LNCAP (cell line): Measurements from ENCODE around the gene TBC1D22B.

ENCODE experiments used
- TF ChIP-seq, protein P1 (sequence below): fragments of 450-650 bp; IDR thresholded peaks from 2 replicates; pipeline ENCODE4 v1.5.1; 2017; ENCODE audit warnings: mild to moderate bottlenecking

TBC1D22B gene

GRCh38 chr6:37309046-37309445 lies 51.5 kb downstream of the TBC1D22B start:
- TF ChIP-seq, protein P1, sequence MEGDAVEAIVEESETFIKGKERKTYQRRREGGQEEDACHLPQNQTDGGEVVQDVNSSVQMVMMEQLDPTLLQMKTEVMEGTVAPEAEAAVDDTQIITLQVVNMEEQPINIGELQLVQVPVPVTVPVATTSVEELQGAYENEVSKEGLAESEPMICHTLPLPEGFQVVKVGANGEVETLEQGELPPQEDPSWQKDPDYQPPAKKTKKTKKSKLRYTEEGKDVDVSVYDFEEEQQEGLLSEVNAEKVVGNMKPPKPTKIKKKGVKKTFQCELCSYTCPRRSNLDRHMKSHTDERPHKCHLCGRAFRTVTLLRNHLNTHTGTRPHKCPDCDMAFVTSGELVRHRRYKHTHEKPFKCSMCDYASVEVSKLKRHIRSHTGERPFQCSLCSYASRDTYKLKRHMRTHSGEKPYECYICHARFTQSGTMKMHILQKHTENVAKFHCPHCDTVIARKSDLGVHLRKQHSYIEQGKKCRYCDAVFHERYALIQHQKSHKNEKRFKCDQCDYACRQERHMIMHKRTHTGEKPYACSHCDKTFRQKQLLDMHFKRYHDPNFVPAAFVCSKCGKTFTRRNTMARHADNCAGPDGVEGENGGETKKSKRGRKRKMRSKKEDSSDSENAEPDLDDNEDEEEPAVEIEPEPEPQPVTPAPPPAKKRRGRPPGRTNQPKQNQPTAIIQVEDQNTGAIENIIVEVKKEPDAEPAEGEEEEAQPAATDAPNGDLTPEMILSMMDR = no peak

DNA sequence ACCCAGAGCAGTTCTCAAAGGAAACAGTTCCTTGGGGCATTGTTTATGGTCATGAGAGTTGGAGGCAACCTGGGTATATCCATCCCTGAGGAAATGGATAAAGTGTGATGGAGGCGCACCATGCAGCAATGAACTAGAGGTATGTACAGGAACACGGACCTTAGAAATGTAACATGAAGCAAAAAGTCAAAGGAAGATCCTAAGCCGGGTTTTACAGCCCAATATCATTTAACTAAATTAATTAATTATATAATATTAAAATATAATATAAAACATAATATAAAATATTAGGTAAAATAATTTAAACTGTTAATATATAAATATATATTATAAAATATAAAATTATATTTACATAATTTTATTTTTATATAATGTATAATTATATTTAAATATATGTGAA lies 52.1 kb downstream of the TBC1D22B start:
- TF ChIP-seq, protein P1 = no peak

DNA sequence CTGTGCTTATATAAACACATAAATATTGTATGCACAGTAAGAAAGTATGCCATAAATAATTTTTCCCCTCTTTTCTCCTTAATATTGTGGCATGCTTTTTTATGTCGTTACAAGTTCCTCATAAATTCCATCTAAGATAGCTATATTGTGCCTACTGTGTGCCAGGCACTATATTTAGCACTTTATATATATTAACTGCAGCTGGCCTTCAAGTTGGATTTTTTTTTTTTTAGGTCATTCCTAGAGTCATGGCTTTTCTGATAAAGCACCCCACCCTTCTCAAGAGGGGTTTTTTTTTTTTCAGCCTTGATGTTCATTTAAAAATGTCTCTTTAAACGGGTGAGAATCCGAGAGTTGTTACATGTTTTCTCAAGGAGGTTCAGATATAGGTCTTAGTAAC lies 53.4 kb downstream of the TBC1D22B start:
- TF ChIP-seq, protein P1 = no peak

DNA sequence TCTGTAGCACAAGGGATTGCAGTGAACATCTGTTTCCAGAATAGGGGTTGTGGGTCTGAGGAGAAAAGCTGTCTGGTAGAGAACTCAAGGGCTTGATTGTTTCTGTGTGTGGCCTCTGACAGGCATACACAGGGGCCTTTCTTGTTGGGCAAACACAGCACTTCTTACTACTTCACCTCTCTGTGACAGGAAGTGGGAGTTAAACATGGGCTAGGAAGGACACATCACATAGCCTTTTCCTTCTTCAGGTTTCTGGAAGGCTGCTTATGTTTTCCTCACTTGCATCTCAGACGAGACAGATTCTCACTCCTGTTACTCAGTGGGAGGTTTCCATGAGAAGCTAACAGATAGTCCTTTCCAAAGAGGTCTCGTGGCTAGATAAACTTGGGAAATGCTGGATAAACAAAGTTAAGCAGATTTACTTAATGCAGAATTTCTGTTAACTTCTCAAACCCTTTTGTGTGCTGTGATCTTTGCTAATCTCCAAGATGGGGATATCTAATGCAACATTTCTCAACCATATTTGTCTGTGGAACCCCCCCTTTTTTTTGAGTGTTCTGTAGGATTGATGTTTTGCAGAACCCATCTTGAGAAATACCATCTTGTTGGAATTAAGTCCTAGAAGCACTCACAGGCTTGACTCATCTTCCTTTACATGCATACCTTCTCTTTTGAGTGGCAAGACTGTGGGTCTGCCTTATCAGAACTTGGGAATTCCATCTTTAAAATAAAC lies 54.3 kb downstream of the TBC1D22B start:
- TF ChIP-seq, protein P1 = no peak

- TF ChIP-seq, protein P1 = no peak
These were observed 56.3 kb downstream of the TBC1D22B start for GRCh38 chr6:37313723-37314486.

DNA sequence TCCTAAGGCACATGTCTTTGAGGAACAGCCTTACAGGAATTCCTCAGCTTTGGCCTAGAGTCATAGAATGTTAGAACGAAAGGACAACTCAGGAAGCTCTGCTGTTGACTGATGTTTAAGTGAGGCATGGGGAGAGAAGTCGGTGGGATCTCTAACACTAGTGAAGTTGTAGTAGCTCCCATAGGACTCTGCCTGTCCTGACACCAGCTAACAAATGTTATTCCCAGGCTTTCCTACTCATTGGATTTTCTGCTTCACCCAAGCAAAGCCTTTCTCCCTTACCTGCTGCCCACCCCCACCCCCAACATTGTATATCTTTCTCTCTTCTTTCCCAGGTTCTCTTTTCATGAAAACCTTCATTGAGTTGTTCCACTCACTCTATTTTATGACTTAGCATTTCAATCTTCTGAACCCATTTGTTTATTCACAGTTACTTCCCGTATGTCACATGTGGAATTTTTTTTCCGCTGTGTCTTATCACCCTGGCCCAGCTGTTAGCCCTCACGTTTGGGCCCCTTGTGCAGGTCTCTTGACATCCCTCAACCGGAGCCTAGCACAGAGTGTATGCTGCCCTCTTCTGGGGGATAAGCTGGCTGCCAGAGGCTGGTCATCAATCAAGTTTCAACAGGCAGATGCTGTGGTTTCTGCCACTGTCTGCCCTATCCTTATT lies 57.0 kb downstream of the TBC1D22B start:
- TF ChIP-seq, protein P1 = peak; percentile 57

- TF ChIP-seq, protein P1 = no peak
These were observed 57.6 kb downstream of the TBC1D22B start for GRCh38 chr6:37315157-37315515.
